Suppressor macrophage (primary cell): Measurements from ENCODE around the gene TPX2.

Source experiments
- DNase-seq, 4 experiments: peaks; one replicate each; pipeline ENCODE4 v3.0.0-alpha.2; 2020 to 2022
- total RNA-seq, 17 experiments: gene quantifications; one replicate each; lab custom pipeline; 2026; ENCODE audit warnings: mixed read lengths in 6 of 17, inconsistent platforms in 3 of 17; lab: John Stamatoyannopoulos, UW

TPX2 gene
- 4.5 to 94.3 (median 34.1) reads per million in 17 experiments for total RNA-seq

- DNase-seq, result peak; percentile 94 to 97 (median 96)
Measured at GRCh38 chr20:31738729-31739549, at the start of gene TPX2. Gene TPX2 (plus strand): TSS chr20:31739290. CDS start chr20:31757477, 18,187 bp downstream.

- DNase-seq, result no peak
Measured at GRCh38 chr20:31690124-31690666, 48.9 kb upstream of the TPX2 start.

GRCh38 chr20:31691646-31692275 lies 47.3 kb upstream of the TPX2 start:
- DNase-seq, result no peak

- no peak for DNase-seq
Measured at GRCh38 chr20:31693402-31693801, 45.7 kb upstream of the TPX2 start.

- DNase-seq, result peak in 2 of 4 experiments; percentile 31 to 35
Measured at GRCh38 chr20:31693987-31694661, 45.0 kb upstream of the TPX2 start.

GRCh38 chr20:31694842-31695593 lies 44.1 kb upstream of the TPX2 start:
- DNase-seq, result no peak

- DNase-seq, result peak; percentile 85 to 95 (median 88)
Measured at GRCh38 chr20:31695849-31696804, 43.0 kb upstream of the TPX2 start.

GRCh38 chr20:31698243-31698802 lies 40.8 kb upstream of the TPX2 start:
- no peak for DNase-seq

GRCh38 chr20:31698803-31699718 lies 40.0 kb upstream of the TPX2 start:
- peak; percentile 85 to 96 (median 92) for DNase-seq

GRCh38 chr20:31699801-31700728 lies 39.0 kb upstream of the TPX2 start:
- no peak for DNase-seq

GRCh38 chr20:31700747-31701146 lies 38.3 kb upstream of the TPX2 start:
- DNase-seq, result no peak

- no peak for DNase-seq
Measured at GRCh38 chr20:31701591-31701990, 37.5 kb upstream of the TPX2 start.

- no peak for DNase-seq
Measured at GRCh38 chr20:31704225-31705119, 34.6 kb upstream of the TPX2 start.

- no peak for DNase-seq
Measured at GRCh38 chr20:31705191-31705590, 33.9 kb upstream of the TPX2 start.

- no peak for DNase-seq
Measured at GRCh38 chr20:31705598-31706597, 33.2 kb upstream of the TPX2 start.
